T-helper 2 cell (primary cell): Measurements from ENCODE around the gene KPNB1.

Source experiments
- DNase-seq, 5 experiments: peaks; one replicate each; pipeline versions ENCODE4 v3.0.0 to v3.0.0-alpha.2; 2012 to 2022

Gene KPNB1

GRCh38 chr17:47714773-47715396, 65.2 kb downstream of the KPNB1 start:
- no peak for DNase-seq

- DNase-seq = no peak
Observed at GRCh38 chr17:47715669-47716325, 66.1 kb downstream of the KPNB1 start.

GRCh38 chr17:47716375-47716774, 66.7 kb downstream of the KPNB1 start:
- DNase-seq = no peak

DNA sequence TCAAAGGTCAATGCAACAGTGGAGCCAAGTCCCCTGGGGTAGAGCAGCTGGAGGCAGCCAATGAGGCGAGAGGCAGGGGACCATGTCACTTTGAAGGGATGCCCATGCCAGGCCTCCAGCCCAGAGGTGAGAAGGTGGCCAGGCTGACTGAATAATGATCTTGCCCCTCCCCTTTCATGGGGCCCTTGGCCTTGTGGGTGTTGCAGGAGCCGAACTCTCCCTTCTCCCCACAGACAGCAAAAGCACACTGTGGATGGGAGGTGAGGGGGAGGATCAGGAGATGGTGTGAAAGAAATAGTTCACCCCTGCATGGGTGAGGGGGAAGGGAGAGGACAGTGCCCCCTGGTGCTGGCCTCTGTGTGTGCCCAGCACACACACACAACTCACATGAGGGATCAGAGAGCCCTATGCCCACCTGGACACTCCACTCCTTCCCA, 67.6 kb downstream of the KPNB1 start:
- peak in 1 of 5 experiments; percentile 43 for DNase-seq

DNA sequence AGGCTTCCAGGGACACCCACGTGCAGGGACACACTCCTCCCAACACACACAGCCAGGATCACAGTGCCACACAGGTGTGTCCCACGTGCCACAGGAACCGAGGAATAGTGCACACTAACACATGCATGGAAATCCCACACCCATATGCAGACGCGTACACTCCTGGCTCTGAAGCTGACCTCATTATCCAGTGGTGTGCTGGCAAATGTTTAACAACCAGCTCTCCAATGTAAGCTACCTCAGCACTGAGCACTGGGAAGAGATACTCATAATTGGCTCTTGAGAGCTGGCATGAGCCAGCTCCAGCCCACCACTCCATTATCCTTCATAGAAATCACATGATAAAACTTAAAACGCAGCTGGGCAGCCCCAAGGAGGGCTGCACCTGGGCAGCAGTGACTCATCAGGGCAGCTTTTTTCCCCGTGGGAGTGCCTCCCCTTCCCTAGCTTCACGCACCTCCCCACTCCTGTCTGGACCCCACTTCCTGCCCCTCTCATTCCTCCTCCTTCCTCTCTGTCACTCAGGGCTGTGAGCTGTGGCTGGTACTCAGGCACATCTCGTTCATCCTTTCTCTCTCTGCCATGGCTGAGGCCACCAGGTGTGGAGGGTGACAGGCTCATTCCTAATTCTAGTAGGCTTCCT, 68.4 kb downstream of the KPNB1 start:
- no peak for DNase-seq

GRCh38 chr17:47718634-47719405, 69.1 kb downstream of the KPNB1 start:
- DNase-seq = no peak

DNA sequence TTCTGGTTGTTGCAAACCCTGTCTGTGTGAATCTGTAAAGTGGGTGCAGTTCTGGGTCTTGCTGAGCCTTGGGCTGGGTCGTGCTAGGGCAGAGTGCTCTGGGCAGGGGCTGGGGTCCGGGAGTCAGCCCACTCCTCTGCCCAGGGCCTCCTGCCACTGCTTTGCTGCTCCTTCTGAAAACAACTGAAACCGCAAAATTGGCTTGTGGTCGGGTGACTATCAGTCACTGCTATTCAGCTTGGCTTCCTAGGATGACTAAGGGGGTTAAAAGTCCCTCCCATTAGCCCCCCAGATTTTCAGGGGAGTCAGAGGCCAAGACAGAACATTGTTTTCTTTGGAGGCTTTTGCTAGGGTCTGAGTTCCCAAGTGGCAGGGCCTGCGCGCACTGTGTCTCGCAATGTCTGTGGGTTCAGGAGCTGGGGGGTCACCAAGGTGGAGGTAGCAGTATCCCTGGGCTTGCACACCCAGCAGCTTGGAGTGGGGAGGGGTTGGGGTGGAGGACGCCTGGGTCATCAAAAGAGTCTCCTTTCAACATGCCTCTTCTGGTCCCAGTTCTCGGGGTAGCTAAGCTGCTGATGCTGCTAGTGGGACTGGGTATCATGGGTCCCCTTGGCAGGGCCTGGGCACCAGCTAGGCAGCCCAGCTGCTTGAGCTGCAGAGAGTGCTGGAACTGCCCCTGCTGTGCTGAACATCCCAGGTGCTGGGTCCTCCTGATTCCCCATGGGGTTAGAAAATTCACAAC, 69.9 kb downstream of the KPNB1 start:
- peak in 2 of 5 experiments; percentile 51 to 84 for DNase-seq

DNA sequence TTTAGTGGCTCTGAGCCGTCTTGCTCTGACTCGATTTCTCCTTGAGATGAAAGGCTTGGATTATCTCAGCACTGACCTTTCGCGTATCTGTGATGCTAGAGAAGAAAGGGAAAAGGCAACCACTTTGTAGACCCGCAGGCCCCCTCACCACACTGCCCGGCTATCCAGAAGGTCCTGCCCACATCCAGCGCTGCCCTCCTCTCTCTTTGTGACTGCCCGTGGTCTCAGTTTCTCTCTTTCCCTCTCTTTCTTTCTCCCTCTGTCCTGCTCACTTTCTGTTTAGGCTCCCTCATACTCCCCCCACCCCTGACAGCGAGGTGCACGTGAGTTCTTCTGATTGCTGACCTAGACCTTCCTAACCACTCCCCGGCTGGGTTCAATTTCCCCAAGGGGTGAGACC, 70.5 kb downstream of the KPNB1 start:
- no peak for DNase-seq

DNA sequence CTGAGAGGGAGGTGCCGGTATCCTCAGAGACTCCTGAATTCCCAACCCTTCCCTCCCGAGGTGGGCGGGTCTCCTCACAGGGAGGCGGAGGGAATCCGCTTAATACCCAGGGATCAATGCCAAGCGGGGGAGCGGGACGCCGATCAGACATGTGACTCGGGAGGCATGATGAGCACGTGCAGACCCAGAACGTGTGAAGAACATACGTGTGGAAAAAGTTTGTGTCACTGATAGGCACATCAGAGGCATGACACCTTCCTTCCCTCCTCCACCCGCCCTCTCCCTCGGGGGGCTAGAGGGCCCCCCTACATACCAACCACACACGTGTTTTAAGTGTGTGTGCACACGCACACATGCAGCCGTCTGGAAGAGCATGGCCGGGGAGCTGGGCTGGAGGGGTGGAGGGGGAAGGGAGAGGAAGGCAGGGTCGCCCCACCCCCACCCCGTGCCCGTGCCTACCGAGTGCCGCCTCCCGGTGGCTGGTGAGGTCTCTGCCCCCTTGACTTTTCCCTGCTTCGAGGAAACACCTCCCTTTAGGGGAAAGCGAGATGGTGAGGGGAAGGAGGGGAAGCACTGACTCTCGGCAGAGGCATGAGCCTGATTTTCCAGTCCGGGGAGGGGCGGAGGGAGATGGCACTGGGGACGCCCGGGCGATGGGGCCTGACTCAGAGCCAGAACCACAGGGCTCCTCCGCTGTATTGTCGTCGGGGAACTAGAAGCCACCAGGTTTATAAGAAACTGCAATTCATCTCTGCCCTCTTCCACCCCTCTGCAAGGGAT, 71.2 kb downstream of the KPNB1 start:
- DNase-seq = peak in 3 of 5 experiments; percentile 23 to 94 (median 89)

DNA sequence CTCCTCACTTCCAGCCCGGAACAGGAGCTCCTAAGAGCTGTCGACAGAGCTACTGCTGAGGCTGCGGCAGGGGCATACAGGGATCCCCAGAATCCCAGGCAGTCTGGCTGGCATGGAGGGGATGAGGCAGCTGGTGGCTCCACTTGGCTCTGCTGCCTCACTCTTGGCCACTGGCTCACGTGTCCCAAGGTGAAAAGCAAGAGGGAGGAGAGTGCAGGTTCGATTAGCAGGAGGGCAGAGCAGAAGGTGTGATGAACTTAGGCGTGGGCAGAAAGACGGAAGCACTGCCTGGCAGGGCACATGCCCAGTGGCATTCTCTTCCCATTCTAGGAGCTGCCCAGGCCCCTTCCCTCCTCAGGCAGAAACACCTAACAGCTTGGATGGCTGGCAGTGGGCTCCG, 72.0 kb downstream of the KPNB1 start:
- no peak for DNase-seq

DNA sequence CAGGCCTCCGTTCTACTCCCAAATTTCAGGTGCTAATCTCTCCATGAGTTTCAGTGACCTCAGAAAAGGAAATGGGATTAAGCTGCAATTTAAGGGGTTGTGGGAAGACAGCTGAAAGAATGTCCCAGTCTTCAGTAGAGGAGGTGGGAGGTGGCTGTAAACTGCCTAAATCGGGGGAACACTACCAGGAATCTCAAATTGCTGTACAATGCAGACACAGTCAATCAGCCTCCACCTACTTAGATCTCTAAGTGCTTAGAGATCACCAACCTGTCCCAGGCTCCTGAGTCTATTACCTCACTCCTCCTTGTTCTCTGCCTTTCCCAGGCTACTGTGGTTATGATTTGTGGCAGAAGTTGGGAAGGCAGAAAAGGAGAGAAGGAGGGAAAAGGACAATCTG, 75.0 kb downstream of the KPNB1 start:
- no peak for DNase-seq

GRCh38 chr17:47725446-47726111, 75.9 kb downstream of the KPNB1 start:
- DNase-seq = no peak

DNA sequence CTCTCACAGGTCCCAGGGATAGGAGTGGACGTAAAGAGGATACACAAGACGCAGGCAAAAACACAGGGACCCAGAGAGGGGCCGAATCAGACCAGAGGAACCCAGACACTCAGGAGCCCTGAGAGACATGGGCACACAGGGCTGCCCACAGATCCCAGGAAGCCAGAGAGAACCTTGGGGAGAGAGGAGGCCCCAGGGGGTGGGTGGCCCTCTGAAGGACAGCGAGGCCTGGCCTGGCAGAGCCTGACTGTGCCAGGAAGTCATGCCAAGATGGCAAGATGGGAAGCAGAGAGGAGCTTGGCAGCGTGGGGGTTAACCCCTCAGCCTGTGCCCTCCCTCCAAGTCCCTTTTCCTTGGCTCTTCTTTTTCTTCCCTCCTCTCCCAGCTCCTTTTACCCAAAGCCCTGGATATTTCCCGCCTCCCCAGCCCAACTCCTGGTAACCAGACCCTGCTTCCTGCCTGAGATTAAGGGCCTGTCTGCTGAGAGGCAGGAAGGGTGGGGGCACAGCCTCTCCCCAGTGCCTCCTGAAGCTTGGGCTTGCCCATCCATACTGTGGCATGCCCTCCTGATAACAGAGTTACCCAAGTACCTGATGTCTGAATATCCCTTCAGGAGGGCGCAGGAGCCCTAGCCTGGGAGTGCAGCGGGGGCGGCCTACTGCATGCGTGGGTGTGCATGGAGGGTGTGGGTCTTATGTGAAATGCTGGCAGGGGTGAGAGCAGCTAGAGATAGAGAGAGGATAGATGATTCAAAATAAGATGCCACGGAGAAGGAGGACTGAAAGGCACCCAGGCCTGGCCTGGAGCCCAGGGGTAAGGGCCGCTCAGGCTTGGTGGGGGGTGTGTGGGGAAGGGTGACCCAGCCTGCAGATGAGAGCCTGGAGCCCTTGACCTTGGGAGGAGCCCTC, 77.3 kb downstream of the KPNB1 start:
- no peak for DNase-seq

DNA sequence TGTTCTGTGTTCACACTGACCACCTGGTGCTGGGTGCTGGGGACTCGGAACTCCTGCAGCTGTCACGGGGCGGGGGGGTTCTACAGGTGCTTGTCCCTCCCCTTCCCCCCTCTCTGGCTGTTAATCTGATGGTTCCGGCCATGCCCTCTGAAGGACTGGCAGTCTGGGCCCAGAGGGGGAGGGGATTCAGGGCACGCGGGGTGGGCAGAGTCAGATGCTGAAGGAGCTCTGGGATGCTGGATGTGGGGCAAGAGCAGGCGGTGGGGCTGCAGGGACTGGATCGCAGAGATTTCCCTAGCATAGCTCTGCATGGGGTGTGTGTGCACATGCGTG, 78.0 kb downstream of the KPNB1 start:
- no peak for DNase-seq

DNA sequence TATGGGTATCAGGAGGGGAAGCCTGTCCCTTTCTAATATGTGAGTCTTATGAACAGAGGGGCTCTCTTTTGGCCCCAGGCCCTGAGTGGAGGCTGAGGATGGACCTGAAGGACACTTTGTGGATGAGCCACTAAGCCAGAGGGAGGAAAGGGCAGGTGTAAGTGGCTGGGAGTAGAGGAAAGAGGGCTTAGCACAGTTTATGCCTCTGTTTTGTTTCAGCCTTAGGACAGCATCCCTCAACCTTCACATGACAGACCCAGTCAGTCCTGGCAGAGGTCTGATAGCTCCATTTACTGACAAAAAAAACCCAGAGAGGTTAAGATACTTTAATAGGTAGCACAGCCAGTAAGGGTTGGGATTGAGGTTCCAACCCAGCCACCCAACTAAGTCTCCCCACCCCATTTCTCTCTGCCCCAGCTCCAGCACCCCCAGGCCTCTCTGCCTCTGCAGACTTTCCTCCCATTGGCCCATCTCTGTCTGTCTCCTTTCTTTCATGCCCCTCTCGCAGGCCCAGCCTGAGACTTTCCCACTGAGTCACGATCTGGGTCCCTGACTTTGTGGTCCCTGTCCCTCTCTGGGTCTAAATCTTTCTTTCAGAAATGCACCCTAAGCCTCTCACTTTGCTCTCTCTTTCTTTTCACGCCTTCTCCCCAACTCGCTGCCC, 78.6 kb downstream of the KPNB1 start:
- DNase-seq = no peak

- no peak for DNase-seq
Observed at GRCh38 chr17:47729476-47729875, 79.8 kb downstream of the KPNB1 start.

- no peak for DNase-seq
Observed at GRCh38 chr17:47730681-47731080, 81.0 kb downstream of the KPNB1 start.

- DNase-seq = no peak
Observed at GRCh38 chr17:47731396-47731795, 81.7 kb downstream of the KPNB1 start.

DNA sequence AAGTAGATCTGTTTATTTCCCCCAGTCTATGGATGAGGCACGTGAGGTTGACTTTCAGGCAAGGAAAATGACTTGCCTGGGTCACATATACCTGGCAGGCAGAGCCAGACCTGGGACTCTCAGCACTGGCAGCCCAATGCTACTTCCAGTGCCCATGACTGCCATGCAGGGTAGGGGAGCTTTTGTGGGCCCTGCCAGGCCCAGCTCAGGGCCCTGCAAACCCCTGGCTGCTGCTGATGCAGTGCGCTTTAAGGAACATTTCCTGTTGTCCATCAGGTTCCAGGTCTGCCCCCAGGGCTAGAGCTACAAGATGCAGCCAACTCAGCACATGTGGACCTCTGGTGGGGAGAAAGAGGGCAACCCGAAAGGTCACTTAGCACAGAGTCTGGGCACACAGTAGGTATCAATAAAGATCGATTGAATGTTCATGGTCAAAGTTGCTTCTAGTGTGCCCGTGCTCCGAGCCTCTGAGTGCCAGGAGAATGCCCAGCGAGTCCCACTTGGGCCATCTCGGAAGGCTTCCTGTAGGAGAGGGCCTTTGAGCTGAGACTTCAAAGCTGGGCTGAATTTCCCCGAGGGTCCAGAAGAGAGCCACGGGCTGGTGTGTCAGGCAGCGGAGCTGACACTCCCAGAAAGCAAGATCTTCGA, 82.8 kb downstream of the KPNB1 start:
- no peak for DNase-seq
